COLO668 (cell line): ENCODE data around the gene TNFAIP6.
"Not testable (repeated sequence)": the region's sequence is repeated elsewhere in the genome, so short reads cannot be mapped to it uniquely, and the experiment has no call there.

Experiments
- DNase-seq: peaks from one replicate; lab custom pipeline; 2025; ENCODE audit not compliant: unreplicated experiment; lab: John Stamatoyannopoulos, UW

Gene TNFAIP6

GRCh38 chr2:151357359-151357758, at the start of gene TNFAIP6:
Gene TNFAIP6 (plus strand): TSS chr2:151357592. CDS start chr2:151357667, 75 bp downstream.
- DNase-seq, result no peak

DNA sequence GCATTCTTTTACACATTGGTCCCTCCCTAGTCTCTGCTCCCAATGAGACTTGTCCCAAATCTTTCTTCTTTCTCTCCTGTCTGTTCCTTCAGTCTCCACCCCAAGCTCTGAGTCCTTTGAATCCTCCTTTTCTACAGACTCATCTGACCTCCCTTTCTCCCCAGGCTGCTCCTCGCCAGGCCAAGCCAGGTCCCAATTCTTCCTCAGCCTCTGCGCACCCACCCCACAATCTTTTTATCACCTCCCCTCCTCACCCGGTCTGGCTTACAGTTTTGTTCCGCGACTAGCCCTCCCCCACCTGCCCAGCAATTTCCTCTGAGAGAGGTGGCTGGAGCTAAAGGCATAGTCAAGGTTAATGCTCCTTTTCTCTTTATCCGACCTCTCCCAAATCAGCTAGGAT, 47.1 kb upstream of the TNFAIP6 start:
- DNase-seq, result not testable (repeated sequence)

DNA sequence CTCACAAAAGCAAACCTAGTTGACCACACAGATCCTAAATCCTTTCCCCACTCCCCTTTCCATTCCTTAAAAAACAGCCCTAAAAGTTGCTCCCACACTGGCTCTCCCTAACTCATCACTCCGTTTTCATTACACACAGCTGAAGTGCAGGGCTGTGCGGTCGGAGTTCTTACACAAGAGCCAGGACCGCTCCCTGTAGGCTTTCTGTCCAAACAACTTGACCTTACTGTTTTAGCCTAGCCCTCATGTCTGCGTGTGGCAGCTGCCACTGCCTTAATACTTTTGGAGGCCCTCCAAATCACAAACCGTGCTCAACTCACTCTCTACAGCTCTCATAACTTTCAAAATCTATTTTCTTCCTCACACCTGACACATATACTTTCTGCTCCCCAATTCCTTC, 45.0 kb upstream of the TNFAIP6 start:
- DNase-seq, result not testable (repeated sequence)

DNA sequence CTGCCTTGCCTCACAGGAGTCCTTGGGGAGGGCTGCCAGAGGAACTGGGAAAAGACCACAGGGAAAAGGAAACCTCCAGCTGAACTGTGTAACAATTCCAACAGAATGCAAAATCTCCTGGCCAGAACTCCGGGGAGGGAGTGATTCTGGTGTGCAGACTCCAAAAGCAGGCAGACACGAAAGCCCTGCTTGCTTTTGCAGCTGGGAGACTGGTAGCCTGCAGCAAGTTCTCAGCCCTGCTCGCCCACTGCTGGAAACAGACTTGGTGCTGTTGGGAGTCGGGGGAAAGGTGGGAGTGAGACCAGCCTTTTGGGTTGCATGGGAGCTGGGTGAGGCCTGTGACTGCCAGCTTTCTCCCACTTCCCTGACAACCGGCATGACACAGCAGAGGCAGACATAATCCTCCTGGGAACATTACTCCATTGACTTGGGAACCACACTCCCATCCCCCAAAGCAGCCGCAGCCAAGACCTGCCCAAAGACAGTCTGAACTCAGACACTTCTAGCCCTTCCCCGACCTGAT, 42.0 kb upstream of the TNFAIP6 start:
- no peak for DNase-seq

DNA sequence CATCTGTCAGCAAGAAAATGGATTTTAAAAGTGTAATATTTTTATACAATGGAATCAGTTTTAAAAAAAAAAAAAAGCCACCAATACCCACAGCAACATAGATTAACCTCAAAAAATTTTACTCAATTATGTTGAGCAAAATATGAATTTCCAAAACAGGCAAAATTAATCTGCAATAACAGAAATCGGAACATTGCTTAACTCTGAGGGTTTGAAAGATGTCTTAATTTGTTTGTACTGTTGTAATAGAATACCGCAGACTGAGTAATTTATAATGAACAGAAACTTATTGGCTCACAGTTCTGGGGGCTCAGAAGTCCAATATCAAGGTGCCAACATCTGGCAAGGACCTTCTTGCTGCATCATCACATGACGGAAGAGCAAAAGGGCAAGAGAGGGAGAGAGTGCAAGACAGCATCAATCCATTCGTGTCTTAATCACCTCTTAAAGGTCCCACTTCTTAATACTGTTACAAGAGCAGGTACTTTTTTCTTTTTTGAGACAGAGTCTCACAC, 31.8 kb upstream of the TNFAIP6 start:
- DNase-seq, result no peak

- no peak for DNase-seq
These were observed 30.8 kb upstream of the TNFAIP6 start for GRCh38 chr2:151326554-151326953.

DNA sequence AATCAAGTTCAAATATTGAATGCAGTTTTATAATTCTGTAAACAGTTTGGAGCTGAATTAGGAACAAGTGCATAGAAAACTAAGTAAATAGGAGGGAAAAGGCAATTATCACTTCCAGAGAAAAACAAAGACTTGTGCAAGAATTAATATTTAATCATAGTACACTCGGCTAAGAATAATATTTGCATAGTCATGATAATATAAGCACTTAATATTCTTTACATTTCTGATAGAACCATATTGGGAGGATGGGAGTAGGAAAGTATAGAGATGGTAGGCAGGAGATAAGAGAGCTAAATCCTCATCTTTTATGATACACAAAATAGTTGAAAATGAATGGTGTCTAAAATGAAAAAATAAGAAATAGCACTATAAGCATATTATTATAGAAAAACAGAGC, 27.4 kb upstream of the TNFAIP6 start:
- DNase-seq, result no peak

DNA sequence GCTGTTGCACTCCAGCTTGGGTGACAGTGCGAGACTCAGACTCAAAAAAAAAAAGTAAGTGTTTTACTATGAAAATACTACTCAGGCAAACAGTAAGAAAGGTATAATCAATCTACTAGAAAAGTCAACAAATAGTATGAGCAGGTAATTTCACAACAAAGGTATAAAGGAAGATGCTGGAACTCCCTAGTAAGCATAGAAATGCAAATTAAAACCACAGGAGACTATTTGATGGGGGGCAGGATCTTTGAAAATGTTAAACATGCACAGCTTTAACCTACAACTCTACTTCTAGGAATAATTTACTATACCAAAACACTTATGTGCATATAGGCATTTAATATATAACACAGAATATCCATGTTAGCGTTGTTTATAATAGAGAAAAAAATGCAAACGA, 24.3 kb upstream of the TNFAIP6 start:
- no peak for DNase-seq

DNA sequence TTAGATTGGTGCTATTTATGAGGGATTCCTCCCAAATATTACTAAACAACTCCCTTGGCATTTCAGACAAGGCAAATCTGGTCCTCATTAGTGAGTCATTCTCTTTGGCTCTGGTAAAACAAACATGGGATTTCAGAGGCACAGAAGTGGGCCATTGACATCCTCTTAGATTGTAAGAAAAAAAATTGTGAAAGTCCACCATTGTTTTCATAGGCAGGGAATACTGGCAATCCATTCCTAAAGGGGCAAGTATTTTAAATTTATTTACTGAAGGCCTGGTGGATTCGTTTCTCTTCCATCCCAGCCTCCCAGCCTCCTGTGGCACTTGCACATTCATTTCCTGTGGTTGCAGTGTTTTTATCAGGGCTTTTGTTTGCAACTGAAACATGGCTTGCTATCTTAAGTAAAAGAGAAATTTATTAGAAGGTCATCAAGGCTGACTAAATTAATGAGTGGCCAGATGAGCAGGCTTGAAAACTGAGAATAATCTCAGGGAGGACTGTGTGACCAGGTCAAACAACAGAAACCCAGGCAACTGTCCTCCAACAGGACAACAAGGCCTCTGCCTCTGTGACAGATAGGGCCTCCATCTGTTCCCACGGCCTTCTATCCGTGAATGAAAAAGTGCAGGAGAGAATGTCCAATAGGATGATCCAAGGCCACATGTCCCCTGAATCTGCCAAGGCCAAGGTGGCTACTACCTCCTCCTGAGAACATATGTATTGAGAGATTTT, 23.1 kb upstream of the TNFAIP6 start:
- no peak for DNase-seq

- DNase-seq, result no peak
These were observed 20.5 kb upstream of the TNFAIP6 start for GRCh38 chr2:151336863-151337371.

- no peak for DNase-seq
These were observed 19.7 kb upstream of the TNFAIP6 start for GRCh38 chr2:151337643-151338042.

- DNase-seq, result no peak
These were observed 19.3 kb upstream of the TNFAIP6 start for GRCh38 chr2:151338115-151338514.

GRCh38 chr2:151343073-151343472, 14.3 kb upstream of the TNFAIP6 start:
- DNase-seq, result no peak

DNA sequence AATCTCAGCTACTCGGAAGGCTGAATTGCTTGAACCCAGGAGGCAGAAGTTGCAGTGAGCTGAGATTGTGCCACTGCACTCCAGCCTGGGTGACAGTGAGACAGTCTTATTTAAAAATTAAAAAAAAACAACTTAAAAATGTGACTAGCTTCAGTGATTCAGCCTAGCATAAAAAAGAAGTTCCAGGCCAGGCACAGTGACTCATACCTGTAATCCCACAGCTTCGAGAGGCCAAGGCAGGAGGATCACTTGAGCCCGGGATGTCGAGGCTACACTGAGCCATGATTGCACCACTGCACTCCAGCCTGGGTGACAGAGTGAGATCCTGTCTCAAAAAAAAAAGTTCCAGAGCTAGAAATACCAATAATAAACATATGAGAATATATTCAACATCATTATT, 13.2 kb upstream of the TNFAIP6 start:
- not testable (repeated sequence) for DNase-seq

DNA sequence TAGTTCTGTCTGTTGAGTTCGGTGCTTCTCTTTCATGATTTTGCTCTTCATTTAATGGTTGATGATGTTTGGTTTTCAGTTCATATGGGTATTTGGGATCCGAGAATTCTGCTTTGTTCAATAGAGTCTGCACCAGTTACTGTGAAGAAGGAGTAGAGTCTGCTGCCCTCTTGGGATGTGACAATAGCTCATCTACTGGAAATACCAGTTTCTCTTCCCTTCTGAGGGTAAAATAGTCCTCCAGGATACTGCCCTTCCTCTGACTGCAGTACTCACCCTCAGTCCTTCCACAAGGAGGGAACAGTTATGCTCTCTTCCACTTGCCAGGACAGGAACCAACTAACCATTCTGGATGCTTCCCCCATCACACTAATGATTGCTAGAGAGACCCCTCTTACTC, 12.5 kb upstream of the TNFAIP6 start:
- DNase-seq, result no peak

DNA sequence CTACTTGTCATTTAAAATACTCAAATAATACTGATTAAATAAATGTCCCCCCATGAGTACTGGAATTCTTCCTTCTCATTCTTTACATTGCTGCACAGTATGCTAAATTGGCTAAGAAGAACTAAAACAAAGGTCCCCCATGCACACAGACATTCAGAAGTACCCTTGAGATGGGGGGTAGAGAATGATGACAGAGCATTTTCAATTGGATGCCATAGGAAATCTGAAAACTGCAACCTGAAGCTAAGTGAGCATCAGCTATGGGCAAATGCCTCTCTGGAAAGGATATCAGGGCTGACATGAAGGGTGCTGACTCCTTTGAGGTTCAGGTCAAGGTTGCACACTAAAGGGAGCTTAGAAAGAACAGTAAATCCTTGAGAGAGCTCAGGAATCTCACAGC, 10.1 kb upstream of the TNFAIP6 start:
- no peak for DNase-seq

DNA sequence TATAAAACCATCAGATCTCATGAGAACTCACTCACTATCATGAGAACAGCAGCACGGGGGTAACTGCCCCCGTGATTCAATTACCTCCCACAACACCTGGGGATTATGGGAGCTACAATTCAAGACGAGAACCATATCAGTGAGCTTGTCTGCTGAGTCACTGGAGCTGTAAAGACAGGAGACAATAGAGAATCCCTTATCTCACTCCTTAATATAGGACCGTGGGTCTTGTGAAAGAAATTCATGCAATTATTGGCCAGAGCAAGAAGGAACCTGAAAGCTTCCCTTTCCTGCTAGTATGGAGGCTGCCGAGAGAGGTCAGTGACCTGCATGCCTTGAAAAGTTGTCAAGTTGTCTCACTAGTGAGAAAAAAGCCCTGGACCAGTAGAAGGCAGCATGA, 9.5 kb upstream of the TNFAIP6 start:
- DNase-seq, result no peak

DNA sequence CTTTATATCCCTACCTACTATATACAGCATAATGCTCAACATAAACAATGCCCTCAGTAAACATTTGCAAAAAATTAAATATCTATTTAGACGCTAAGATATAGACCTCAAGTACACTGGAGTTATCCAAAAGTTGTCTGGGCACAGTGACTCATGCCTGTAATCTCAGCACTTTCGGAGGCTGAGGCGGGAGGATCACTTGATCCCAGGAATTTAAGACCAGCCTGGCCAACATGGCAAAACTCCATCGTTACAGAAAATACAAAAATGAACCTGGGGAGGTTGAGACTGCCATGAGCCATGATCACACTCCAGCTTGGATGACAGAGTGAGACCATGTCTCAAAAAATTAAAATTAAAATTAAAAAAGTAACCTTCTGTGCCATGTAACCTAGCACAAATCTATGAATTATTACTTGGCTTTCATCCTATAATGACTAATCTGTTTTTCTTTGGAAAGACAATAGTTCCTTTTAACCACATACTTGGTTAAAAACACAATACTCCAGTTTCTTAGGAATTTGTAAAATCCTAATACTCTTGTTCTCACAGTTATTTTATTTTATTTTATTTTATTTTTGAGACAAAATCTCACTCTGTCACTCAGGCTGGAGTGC, 6.7 kb upstream of the TNFAIP6 start:
- no peak for DNase-seq

GRCh38 chr2:151353995-151354394, 3.4 kb upstream of the TNFAIP6 start:
- DNase-seq, result no peak

DNA sequence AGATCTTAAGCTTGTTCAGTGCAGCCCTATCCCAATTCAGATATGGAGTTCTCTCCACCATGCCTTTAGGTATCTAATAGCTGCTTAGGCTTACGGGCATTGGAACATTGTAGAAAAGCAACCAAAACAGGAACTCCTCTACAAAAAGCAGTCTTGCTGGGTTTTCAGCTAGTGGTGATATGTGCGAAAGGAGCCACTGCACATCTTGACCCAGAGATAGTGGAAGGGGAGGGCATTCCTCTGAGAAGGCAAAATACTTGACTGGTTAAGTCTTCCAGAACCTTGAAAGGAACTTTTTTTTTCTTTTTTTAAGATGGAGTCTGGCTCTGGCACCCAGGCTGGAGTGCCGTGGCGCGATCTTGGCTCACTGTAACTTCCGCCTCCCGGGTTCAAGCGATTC, 2.6 kb upstream of the TNFAIP6 start:
- DNase-seq, result no peak

GRCh38 chr2:151358166-151358970, 976 bp downstream of the TNFAIP6 start:
- no peak for DNase-seq
